Measurements from ENCODE around the gene GIMAP5.

- TF ChIP-seq SPI1 (IDR thresholded peaks at IDR 0.05; ENCODE audit: borderline replicate concordance, insufficient read depth, low read depth, low read length) (no peak), EZH2 (IDR thresholded peaks at IDR 0.05; ENCODE audit: borderline replicate concordance, control insufficient read depth, low read depth, low read length) (no peak), TAF1 (IDR thresholded peaks at IDR 0.05; ENCODE audit: borderline replicate concordance, low read depth, low read length) (no peak), POLR2A (IDR thresholded peaks at IDR 0.05; ENCODE audit: low read depth, low read length) (no peak), TARDBP (IDR thresholded peaks at IDR 0.05; ENCODE audit: borderline replicate concordance) (no peak)
Measured at GRCh38 chr7:150755473-150756099, 18.4 kb downstream of the GIMAP5 start.
